Left forelimb (tissue), 1 donor: ENCODE results near the gene UXT.
"Not testable (repeated sequence)": the region's sequence is repeated elsewhere in the genome, so short reads cannot be mapped to it uniquely, and the experiment has no call there.

ENCODE experiments used
- DNase-seq: peaks from one replicate; pipeline ENCODE4 v3.0.0-alpha.2; 2018; ENCODE audit warnings: low spot score

Gene UXT

GRCh38 chrX:47658684-47659420, at the start of gene UXT:
UXT (minus strand) TSS chrX:47659180; CDS start chrX:47658927, 253 bp downstream.
- DNase-seq = peak; percentile 91

DNA sequence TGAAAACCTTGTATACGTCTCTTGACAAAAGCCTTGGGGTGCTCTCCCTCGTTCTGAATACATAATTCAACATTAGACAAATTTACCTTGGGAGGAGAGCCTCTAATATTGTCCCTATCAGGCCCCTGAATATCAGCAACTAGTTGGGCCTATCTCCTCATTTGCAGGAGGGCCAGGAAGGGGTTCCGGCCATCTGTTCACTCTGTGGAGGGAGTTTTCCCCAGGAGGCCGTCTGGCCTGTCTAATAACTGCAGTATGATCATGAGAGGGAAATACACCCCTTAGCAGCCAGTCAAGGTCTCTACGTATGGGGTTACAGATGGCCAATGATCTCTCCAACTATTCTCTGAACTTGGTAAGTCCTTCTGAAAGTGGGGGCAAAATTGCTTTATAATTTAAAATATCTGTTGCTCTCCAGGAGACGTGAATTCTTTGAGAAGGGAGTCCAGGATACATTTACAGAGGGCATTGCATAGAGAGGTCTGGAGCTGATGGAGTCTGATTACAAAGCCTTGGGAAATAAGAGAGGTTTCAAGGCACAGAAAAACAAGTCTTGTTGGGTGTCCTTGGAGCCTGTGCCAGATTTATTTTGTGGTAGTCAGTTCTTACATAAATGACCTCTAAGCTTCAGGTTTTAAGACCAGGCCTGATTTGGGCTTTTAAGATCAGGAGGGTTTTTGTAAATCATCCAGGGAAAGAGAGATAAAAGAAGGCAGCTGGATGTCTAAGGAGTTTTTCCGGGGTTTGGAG, 48.2 kb upstream of the UXT start:
- DNase-seq = no peak

DNA sequence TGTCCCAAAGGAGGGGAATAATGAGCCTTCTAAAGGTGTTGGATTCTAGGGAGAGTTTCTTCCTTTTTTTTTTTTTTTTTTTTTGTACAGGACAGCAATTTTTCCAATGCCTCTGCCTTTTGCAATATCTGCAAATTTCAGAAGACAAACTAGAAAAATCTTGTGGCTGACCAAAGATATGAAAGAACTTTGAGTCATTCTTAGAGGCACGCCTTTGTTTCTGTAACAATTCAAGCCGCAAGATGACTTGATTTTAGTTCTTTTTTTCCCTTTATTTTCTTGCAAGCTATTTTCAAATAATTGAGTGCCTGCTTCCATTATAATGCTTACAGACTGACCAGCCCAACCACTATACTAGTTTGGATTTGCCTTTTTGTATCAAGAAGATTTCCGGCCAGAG, 47.6 kb upstream of the UXT start:
- DNase-seq = no peak

DNA sequence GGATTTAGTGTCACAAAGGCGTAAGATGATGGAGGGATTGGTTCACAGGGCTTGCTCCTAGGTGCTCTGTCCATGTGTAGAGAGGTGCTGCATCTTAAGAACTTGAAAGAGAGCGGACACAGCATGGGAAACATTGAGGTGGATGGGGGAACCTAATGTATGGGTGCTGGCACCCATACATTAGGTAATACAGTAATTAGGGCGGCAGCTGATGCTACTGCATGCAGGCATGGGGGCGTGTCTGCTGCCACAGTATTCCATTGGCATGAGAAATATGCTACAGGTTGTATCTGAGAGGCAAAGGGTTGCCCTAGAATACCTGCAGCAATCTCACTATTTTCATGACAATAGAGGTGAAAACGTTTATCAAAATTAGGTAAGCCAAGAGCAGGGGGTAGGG, 45.8 kb upstream of the UXT start:
- no peak for DNase-seq

DNA sequence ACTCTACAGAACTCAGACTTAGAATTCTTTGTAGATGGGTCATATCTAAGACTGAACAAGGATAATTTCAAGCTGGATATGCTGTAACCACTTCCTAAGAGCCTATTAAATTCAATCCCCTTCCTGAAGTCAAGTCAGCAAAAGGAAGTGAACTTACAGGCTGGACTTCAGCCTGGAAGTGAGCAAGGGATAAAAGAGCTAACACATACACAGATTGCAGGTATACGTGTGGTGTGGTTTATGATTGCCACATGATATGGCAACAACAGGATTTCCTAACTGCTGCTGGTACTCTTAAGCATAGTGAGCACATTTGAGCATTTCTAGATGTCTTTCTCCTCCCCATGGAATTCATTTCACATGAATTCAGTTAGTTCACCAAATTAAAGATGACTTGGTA, 38.2 kb upstream of the UXT start:
- DNase-seq = no peak

DNA sequence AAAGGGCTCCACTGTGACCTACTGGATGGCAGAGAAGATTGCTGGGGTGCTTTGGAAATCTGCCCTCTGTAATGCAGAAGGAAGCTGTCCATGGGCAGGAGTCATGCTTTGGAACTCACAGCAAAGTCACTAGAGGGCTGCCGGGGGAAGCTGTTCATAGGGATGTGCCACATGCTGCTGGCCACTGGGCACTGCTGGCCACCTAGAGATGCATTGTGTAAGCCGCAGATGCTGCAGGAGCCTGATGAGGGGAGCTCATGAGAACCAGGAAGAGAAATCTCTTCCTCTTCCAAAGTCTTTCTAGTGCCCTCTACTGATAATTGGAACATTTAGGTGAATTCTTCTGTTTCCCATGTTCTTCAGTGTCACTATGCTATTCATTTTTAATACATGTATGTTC, 31.2 kb upstream of the UXT start:
- DNase-seq = no peak

DNA sequence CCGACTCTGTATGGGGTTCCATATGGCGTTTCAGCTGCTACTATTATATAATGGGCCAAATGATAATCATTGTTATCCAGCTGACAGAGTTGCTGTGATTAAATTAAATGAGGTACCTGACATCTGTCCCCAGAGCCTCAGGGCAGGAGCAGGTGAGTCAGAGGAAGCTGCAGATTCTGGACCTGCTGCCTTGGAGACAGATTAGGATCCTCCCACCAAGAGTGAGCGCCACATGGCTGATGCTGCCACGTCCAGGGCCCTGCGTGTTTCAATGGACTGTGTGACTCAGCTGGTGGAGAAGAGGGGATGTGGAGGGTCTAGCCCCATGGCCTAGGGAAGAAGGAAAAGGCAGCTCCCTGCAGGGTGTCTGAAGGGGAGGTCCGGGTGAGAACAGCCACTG, 28.3 kb upstream of the UXT start:
- no peak for DNase-seq

GRCh38 chrX:47683829-47684205, 24.8 kb upstream of the UXT start:
- DNase-seq = no peak

DNA sequence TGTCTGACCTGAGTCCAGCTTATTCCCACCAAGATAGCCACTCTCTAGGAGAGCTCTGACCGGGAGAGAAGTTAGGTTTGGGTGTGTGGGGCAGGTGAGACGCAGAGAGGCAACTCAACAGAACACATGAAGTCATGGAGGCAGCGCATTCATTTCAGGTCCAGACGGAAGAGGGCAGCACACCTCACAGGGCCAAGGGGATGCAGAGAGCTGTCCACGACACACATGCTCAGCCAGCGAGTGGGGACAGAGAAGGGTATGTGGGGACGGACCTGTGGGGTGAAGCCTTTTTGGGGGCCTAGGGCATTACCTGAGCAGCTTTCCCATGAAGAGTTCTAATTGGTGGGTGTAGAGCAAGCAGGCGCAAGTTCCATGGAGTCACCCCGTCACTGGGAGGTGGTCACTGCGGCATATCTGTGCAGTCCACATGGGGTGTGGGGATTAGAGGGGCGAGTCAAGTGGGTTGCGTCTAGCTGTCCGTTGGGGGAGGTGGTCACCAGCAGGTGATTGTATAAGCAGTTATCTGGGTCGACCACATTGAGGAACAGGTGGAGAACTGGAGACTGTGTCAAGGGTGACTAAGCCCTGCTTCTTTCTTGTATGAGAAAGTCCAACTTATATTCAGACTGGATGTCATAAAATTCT, 24.3 kb upstream of the UXT start:
- no peak for DNase-seq

DNA sequence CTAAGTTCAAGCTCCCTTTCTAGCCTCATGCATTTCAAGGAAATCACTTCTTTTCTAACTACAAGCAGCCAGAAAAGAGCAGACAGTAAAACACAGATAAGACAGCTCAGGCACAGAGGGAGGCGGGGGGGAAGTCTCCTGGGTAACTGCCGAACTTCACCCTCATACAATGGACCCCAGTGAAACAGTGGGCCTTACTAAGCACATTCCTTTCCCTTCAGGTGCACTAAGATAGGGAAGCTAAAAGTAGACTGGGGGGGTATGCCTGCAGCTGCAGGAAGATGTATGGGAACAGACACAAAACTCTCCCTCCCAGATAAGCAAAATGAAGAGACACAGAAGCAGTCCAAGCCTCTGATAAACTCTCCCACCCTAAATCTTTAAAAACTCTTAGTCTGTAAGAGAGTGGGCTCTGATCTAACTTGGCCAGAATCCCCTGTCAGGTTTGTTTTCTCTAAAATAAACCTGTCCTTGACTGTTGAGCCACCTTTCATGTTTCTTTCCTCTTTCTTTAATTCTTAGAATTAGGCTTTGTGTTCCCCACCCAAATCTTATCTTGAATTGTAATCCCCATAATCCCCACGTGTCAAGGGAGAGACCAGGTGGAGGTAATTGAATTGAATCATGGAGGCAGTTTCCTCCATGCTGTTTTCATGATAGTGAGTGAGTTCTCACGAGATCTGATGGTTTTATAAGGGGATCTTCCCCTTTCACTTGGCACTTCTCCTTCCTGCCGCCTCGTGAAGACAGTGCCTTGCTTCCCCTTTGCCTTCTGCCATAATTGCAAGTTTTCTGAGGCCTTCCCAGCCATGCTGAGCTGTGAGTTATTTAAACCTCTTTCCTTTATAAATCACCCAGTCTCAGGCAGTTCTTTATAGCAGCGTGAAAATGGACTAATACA, 17.2 kb upstream of the UXT start:
- not testable (repeated sequence) for DNase-seq

GRCh38 chrX:47674776-47675175, 15.8 kb upstream of the UXT start:
- no peak for DNase-seq

GRCh38 chrX:47665797-47666196, 6.8 kb upstream of the UXT start:
- DNase-seq = not testable (repeated sequence)

GRCh38 chrX:47664737-47665136, 5.8 kb upstream of the UXT start:
- no peak for DNase-seq

DNA sequence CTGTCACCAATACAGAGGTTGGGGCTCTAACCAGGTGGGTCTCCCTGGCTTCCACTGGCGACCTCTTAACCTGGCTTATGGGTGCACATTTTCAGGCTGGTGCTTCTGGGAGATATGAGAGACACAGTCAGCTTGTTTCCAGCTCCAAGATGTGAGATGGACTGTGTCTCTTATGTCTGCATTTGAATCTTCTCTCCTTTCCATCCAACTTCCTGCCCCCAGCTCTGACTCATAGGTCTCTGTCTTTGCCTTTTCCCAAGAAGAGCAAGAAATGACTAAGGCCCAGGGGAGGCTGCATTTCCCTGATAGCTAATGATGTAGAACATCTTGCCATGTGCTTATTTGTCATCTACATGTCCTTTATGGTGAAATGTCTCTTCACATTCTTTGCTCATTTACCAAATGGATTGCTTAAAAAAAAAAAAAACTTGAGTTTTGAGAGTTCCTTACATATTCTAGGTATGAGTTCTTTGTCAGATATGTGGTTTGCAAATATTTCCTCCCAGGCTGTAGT, 3.2 kb upstream of the UXT start:
- DNase-seq = no peak

GRCh38 chrX:47661539-47661938, 2.6 kb upstream of the UXT start:
- no peak for DNase-seq

GRCh38 chrX:47659421-47659726, 394 bp upstream of the UXT start:
- no peak for DNase-seq

GRCh38 chrX:47658301-47658683, 688 bp downstream of the UXT start:
- no peak for DNase-seq

GRCh38 chrX:47651043-47651905, 7.7 kb downstream of the UXT start:
- no peak for DNase-seq

- DNase-seq = peak; percentile 93
Measured at GRCh38 chrX:47650164-47651042, 8.6 kb downstream of the UXT start, which contains the start of gene ELK1. ELK1 (minus strand) TSS chrX:47650563; CDS start chrX:47641441, 9,122 bp downstream.

GRCh38 chrX:47649781-47650163, 9.2 kb downstream of the UXT start:
- DNase-seq = no peak
